T follicular helper cell (primary cell): ENCODE data around the gene TSPAN4.

Experiments used
- DNase-seq: peaks from one replicate; pipeline ENCODE4 v3.0.0-alpha.2; 2020; ENCODE audit warnings: low read depth

TSPAN4 gene

GRCh38 chr11:836700-837099 lies 6.0 kb upstream of the TSPAN4 start:
- DNase-seq: no peak

DNA sequence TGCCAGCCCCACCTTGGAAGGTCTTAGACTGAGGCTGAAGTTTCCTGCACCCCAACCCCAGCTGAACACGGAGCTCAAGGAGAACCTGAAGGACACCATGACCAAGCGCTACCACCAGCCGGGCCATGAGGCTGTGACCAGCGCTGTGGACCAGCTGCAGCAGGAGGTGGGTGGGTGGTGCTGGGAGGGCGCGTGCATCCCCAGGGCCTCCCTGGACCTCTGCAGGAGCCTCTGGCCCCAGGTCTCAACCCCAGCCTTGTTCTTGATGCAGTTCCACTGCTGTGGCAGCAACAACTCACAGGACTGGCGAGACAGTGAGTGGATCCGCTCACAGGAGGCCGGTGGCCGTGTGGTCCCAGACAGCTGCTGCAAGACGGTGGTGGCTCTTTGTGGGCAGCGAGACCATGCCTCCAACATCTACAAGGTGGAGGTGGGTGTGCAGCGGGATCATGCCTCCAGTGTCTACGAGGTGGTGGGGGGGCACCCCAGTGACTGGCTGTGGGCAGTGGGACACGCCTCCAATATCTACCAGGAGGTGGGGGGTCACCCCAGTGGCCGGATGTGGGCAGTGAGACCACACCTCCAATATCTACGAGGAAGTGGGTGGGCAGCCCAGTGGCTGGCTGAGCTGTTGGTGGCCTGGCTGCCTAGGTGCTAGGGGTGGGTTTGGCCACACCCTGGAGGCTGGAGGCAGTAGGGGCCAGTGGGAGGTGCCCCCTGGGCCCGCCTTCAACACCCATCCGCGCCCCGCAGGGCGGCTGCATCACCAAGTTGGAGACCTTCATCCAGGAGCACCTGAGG lies 5.3 kb upstream of the TSPAN4 start:
- DNase-seq: no peak

GRCh38 chr11:837990-838307 lies 4.7 kb upstream of the TSPAN4 start:
- no peak for DNase-seq

GRCh38 chr11:838441-839279 lies 4.0 kb upstream of the TSPAN4 start:
- DNase-seq: no peak

DNA sequence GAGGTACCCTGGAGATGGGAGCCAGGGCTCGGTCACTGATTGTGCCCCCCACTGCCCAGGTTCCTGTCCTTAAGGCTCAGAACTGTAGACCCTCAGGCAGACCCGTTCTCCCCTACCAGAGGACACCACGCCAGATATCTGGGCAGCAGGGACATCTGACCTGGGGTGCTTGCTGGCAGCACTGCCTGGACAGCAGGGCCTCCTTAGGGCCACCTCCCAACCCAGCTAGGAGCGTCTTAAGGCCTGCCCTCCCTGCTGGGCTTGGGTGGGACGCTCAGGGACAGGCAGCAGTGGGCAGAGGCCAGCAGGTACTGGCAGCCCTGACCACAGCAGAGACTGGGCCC lies 3.4 kb upstream of the TSPAN4 start:
- no peak for DNase-seq

GRCh38 chr11:839875-840617 lies 2.6 kb upstream of the TSPAN4 start:
- no peak for DNase-seq

DNA sequence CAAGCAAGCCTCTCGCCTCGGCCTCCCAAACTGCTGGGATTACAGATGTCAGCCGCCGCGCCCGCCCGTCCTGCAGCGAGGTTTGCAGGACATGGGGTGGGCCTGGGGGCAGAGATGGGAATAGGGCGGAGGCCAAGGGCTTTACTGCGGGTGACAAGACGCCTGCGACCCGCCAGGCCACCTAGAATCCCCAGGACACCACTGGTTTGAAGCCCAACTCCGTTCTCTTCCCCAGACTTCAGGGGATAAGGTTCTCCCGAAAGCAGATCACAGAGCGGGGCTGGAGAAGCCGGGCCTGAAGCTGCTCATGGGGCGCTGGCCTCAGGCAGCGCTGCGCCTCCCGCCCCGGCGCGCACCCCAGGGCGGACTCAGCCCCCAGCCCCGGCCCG lies 677 bp upstream of the TSPAN4 start:
- DNase-seq: no peak

- no peak for DNase-seq
Observed at GRCh38 chr11:843086-843734, 558 bp downstream of the TSPAN4 start.

DNA sequence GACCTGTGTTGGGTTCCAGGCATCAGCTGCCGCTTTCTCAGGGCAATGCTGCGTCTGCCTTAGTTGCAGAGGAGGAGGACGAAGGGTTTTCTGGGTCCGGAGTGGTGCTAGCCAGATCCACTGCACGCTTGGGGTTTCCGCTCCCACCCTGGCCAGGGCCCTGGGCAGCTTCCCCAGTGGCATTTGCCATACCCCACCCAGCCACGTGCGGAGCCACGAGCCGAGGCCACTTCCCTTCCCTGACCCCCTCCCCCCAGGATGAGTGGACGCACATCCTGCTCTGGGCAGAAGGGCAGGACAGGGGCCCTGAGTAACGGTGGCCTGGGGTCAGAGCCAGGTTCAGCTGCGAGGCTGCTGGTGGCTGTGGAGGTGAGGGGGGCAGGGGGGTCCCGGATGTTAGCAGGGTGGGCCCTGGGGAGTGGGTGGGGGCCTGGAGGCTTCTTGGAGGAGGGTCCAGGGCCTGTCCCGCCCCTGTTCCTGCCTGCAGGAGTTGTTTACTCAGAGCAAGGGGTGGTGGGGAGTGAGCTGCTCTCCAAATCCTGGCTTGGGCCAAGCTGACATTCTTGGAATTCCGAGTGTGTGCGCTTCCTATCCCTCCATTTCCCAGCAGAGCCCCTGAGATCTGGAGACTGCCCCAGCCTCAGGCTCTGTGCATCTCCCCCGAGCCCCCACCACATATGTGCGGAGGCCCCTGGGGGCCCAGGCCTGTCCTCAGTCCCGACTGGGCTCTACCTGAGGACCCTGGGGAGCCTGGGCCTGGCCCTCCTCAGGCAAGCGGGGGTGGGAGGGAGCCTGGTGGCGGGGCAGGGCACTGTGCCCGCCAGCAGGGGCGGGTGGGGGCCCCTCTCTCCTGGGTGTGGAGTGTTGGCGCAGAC lies 1.4 kb downstream of the TSPAN4 start:
- DNase-seq: no peak

DNA sequence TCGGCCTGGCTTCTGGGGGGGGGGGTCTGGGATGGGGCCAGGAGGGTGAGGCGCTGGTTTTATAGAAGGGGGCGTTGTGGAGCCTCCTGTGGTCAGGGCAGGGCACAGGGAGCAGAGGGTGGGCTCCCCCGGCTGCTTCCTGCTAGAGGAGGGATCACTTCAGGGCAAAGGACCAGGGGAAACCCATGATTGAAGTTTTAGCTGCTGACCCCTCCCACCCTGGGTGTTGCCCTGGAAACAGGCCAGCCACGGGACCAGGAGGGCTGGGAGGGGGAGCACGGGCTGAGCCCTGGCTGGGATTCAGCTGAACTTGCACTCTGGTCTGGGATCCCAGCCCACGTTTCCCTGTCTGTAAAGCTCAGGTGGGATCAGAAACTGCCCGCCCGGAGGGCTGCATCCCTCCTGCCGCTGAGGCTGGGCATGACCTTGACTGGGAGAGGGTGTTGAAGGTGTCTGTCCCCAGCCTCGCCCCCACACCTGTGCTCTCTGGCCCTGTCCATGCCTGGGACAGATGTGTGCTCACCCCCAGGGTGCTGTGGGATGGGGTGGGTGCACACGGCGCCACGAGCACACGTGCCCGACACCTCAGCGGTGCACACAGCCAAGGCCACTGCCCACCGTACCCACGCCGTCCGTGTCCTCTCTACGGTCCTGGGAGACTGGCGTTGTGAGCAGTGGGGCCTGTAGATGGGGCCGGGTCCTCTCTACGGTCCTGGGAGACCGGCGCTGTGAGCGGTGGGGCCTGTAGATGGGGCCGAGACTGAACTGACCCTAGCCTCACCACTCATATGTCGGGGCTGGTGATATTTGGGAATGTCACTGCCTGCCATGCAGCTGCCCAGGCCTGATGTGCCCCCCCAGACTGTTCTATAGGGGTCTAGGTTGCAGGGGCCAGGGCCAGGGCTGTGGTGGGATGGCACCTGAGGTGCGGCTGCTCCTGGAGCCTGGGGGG lies 2.3 kb downstream of the TSPAN4 start:
- DNase-seq: no peak

DNA sequence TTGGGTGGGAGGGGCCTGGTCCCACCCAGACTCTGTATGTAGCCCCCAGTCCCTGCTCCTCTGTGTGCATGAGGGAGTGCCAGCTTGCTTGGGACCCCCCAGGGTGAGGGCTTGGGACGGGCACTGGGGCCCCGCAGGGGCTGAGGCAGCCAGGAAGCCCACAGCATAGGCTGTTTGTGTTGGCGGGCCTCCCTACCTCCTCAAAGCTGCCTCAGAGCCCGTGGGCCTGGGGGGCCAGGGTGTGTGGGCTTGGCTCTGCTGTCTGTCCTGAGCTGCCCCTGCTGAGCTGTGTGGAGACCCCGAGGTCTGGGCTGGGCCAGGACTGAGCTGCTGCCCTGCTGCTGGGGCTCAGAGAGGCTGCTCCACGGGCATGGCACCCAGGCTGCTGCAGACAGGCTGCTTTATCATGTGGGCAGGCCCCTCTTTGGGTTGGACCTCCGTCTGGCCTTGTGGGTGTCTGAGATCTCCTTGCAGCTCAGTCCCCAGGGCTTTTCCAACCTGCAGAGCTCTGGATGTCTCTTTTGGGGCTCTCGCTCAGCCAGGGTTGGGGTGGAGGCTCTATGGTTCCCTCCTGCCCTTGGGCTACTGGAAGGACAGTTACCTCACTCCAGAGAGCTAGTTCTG lies 3.3 kb downstream of the TSPAN4 start:
- no peak for DNase-seq

GRCh38 chr11:846496-847098 lies 3.9 kb downstream of the TSPAN4 start:
- DNase-seq: no peak

DNA sequence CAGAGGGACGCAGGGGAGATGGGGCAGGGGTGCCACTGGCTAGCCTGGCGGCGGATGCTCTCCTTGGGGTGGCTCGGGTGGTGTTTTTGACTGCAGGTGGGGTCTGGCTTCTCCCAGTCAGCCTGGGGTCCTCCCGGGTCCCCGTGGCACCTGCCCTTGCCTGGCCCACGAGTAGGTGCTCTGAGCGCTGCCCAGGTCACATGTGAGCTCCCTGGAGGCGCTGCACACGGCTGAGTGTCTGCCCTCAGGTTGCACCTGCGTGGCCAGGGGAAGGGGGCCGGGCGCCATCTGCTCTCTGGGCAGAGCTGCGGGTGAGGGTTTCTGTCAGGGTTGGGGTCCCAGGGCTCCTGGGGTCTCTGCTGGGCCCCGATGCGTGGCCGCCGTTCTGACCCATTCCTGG lies 5.2 kb downstream of the TSPAN4 start:
- no peak for DNase-seq

GRCh38 chr11:848380-848931 lies 5.8 kb downstream of the TSPAN4 start:
- peak; percentile 45 for DNase-seq

GRCh38 chr11:849104-849824 lies 6.6 kb downstream of the TSPAN4 start:
- DNase-seq: no peak

GRCh38 chr11:849951-850774 lies 7.5 kb downstream of the TSPAN4 start:
- DNase-seq: no peak
